ENCODE results near the gene NHEJ1. TPM values are rescaled to one million over a fixed set of nuclear protein-coding genes. Genes with fewer than 3 reads are reported as not detected.

Gene NHEJ1
- total RNA-seq, 6 experiments from 2014 or later = 5.8 to 16.7 (median 10.9) TPM

DNA sequence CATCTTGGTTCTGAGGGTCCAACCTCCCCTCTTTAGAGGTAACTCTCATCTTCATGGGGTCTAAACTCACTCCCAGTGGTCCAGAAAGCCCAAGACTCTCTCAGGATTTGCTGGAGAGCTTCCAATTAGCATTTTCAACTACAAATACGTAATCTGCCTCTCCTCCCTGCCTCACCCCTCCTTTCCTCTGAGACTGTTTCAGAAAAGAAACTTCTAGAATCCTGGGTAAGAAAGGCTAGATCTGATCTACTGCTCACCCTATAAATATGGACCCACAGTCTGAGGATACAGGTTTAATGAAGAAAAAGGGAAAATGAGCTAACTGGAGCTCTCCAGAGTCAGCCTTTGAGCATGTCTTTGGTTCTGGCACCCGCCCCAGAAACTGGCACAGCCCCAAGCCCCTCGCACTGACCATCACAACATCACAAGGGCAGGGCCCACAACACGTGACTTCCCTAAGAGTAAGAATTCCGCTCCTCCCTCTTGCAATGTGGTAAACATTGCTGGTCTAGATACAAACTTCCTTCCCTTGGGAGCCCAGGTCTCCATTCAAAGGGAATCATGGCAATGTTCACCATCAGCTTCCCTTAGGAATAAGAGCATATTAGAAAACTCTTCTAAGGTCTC, 78.2 kb downstream of the NHEJ1 start:
- no peaks in the 10 kb centered on the region for H3K27me3 ChIP-seq
- no peaks in the 10 kb centered on the region for H3K9me3 ChIP-seq
- H3K4me1 ChIP-seq = peaks cover 0 to 25% (median 0%) of the 10 kb centered on the region in 4 donors
- peak in 2 of 4 donors; percentile 26 to 33 for ATAC-seq
- peak in 2 of 3 donors; percentile 49 to 61 for DNase-seq
- WGBS (ENCODE audit: insufficient coverage, low coverage, low lambda C conversion rate, missing lambda C conversion rate) = 65% methylated on average over 5 of the region's 5 CpGs
- H3K27ac ChIP-seq = no peak overlapping the region
- H3K4me3 ChIP-seq = no peak overlapping the region
- TF ChIP-seq, protein P1, sequence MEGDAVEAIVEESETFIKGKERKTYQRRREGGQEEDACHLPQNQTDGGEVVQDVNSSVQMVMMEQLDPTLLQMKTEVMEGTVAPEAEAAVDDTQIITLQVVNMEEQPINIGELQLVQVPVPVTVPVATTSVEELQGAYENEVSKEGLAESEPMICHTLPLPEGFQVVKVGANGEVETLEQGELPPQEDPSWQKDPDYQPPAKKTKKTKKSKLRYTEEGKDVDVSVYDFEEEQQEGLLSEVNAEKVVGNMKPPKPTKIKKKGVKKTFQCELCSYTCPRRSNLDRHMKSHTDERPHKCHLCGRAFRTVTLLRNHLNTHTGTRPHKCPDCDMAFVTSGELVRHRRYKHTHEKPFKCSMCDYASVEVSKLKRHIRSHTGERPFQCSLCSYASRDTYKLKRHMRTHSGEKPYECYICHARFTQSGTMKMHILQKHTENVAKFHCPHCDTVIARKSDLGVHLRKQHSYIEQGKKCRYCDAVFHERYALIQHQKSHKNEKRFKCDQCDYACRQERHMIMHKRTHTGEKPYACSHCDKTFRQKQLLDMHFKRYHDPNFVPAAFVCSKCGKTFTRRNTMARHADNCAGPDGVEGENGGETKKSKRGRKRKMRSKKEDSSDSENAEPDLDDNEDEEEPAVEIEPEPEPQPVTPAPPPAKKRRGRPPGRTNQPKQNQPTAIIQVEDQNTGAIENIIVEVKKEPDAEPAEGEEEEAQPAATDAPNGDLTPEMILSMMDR (IDR thresholded peaks at IDR 0.05) = no peak
- TF ChIP-seq POLR2A (IDR thresholded peaks at IDR 0.05) = no peak
- peaks cover 0 to 4% (median 0%) of the 10 kb centered on the region in 4 donors for H3K36me3 ChIP-seq
- intact Hi-C loops (cut with DNase I) = no loop called here

DNA sequence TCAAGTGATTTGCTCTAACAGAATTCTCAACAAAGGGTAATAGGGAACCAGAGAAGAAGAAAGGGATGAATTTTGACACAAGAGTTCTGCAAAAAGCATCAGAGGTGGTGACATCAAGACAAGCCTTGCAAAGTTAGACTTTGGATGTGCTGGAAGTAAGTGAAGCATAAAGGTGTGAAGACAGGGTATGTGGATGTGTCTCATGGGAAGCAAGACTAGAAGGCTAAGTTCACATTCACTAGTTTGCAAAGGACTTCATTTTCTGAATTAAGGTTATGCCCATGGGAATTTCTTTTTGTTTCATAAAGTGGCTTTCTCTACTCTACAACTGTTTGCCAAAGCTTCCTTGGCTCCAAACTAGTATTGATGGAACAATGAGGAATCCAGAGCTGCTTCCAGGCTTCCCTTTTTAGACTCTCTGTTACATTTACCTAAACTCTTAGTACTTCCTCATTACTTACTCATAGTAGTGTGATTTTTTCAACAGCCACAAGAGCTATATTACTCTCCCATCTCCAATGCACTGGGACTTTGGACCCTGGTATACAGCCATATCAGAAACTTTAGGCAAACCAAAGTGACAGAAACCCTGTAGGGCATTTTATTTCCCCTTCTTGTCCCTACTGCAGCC, 78.8 kb downstream of the NHEJ1 start:
- intact Hi-C loops (cut with DNase I) = no loop called here
- Histone ChIP-seq H3K4me3 (no peak overlapping the region), H3K27ac (no peak overlapping the region), H3K9me3 (no peaks in the 10 kb centered on the region), H3K36me3 (peaks cover 0 to 10% (median 0%) of the 10 kb centered on the region in 4 donors), H3K27me3 (no peaks in the 10 kb centered on the region), H3K4me1 (peaks cover 0 to 25% (median 0%) of the 10 kb centered on the region in 4 donors)
- DNase-seq = no peak
- TF ChIP-seq, protein P1 (IDR thresholded peaks at IDR 0.05) = no peak
- no peak for TF ChIP-seq POLR2A (IDR thresholded peaks at IDR 0.05)
- ATAC-seq = peak in 3 of 4 donors; percentile 40 to 73 (median 63)

DNA sequence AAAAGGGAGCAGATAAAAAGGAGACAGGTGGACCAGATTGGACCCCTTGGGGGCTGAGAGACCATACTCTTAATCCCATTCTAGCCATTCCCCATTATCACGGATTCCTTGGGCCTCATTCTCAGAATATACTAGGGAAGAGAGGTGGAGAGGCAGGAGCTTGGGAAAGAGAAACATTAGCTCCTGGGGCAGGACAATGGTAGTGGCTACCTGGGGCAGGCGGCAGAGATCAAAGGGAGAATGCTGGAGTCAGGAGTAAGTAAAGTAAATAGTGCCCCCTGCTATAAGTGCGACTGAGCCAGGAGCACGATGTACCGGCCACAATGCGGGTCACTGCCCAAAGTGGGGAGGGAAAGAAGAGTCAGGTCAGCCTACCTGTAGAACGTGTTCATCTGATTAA, 79.5 kb downstream of the NHEJ1 start:
- no peak overlapping the region for H3K4me3 ChIP-seq
- TF ChIP-seq, protein P1 (IDR thresholded peaks at IDR 0.05) = no peak
- TF ChIP-seq POLR2A (IDR thresholded peaks at IDR 0.05) = no peak
- H3K4me1 ChIP-seq = peaks cover 0 to 25% (median 0%) of the 10 kb centered on the region in 4 donors
- H3K36me3 ChIP-seq = peaks cover 0 to 14% (median 0%) of the 10 kb centered on the region in 4 donors
- no peaks in the 10 kb centered on the region for H3K9me3 ChIP-seq
- no peaks in the 10 kb centered on the region for H3K27me3 ChIP-seq
- intact Hi-C loops (cut with DNase I) = no loop called here
- DNase-seq (no peak), ATAC-seq (peak in 2 of 4 donors; percentile 9 to 33)
- 51% methylated on average over 7 of the region's 7 CpGs for WGBS (ENCODE audit: insufficient coverage, low coverage, low lambda C conversion rate, missing lambda C conversion rate)
- no peak overlapping the region for H3K27ac ChIP-seq

DNA sequence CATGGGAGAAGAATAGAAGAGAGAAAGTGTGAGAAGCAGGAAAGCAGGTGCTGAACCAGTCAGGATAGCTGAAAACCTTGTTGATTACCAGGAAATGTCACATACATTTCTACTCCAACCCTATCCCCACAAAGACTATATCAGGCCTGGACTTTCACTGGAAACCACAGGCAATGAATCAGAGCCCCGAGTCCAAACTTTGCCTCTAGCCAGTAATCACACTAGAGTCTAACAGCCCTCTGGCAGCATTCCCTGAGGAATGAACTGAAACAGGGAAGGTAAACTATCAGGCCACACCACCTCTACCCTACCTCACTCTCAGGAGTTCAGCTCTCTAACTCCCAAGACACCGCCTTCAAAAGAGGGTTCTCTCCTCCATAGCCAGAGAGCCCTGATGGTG, 81.2 kb downstream of the NHEJ1 start:
- Histone ChIP-seq H3K4me1 (peaks cover 0 to 21% (median 0%) of the 10 kb centered on the region in 4 donors), H3K4me3 (no peak overlapping the region), H3K27me3 (no peaks in the 10 kb centered on the region), H3K27ac (peak overlapping the region in 1 of 3 donors; percentile 13), H3K9me3 (no peaks in the 10 kb centered on the region), H3K36me3 (peaks cover 0 to 26% (median 0%) of the 10 kb centered on the region in 4 donors)
- WGBS (ENCODE audit: insufficient coverage, low coverage, low lambda C conversion rate, missing lambda C conversion rate) = 80% methylated on average over 2 of the region's 2 CpGs
- DNase-seq (peak in 2 of 3 donors; percentile 22 to 59), ATAC-seq (peak; percentile 49 to 88 (median 72))
- intact Hi-C loops (cut with DNase I) = no loop called here
- no peak for TF ChIP-seq POLR2A (IDR thresholded peaks at IDR 0.05)
- TF ChIP-seq, protein P1 (IDR thresholded peaks at IDR 0.05) = no peak
